GM21825 (cell line): ENCODE data around the gene KLRK1.
"Not testable (repeated sequence)": the region's sequence is repeated elsewhere in the genome, so short reads cannot be mapped to it uniquely, and the experiment has no call there.

ENCODE experiments used
- ATAC-seq: cut with Tn5 transposase; IDR thresholded peaks from one replicate; pipeline ENCODE4 v1.9.1; 2021; ENCODE audit warnings: mild to moderate bottlenecking, moderate library complexity; ENCODE audit not compliant: unreplicated experiment

KLRK1 gene

DNA sequence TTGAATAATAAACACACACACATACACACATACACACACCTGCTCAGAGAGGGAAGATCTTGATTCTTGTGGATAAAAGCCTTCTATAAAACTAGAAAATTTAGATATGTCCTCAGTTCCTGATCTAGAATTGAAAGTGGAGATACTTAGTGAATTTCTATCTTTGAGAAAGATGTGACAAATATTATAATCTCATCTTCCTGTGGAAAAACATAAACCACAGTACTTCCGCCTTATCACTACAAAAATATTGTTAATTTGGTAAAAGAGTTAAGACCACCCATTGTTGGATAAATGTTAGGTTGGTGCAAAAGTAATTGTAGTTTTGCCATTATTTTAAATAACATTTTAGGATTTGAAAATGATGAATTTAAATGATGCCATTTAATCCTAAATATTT, at the start of gene KLRK1:
KLRK1 (minus strand) TSS at position 138 of the 400 bp plus-strand sequence. CDS start 1,231 bp downstream, outside the sequence.
- ATAC-seq = no peak

DNA sequence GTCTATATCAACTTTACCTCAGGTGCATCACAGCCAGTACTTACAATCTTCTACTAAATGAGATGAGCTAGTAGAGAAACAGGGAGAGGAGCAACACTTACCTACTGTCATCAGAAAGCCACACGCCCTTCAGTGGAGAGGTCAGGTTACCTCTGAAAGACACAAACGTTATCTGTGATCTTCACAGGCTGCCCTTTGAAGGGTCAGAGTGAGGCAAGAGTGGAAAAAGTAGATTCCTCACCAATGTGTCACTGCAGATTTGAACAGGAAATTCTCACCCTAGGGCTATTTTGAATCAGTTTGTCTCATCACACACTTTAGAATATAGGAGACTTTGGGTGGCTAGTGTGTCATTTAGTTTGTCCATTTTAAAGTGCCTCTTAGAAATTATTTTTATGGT, 47.8 kb upstream of the KLRK1 start:
- not testable (repeated sequence) for ATAC-seq

DNA sequence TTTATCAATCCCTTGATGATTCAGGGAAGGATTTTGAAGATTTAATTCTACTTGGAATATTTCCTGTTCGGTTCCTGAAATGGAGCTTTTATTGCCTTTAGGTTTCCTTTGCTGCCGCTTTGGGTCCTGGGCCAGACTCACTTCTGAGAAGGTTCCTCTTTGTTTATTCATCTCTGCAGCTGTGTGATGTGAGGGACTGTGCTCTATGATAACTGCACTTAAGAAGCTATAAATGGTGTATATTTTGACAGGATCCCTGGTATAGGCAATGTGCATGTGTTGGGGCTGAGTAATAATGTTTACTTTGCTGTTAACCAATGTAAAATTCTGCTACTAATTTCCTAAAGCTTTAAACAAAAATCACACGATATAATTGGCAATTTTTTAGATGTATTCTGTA, 46.0 kb upstream of the KLRK1 start, which contains the start of gene KLRC2:
KLRC2 (minus strand) TSS at position 195 of the 400 bp plus-strand sequence; CDS start at position 171, 24 bp downstream.
- ATAC-seq = not testable (repeated sequence)

DNA sequence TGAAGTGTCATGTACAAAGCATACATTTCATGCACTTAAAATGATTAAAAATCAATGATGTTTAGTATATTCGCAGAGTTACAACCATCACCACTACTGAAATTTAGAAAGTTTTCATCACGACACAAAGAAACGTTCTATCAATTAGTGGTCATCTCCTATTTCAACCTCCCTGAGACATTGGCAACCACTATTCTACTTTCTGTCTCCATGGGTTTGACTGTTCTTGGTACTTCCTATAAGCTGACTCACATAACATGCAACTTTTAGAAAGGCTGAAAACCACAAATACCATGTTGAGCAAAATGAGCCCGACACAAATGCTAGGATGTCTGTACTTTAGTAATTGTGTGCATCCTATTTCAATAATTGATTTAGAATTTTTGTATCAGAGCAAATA, 40.8 kb upstream of the KLRK1 start:
- ATAC-seq = not testable (repeated sequence)

DNA sequence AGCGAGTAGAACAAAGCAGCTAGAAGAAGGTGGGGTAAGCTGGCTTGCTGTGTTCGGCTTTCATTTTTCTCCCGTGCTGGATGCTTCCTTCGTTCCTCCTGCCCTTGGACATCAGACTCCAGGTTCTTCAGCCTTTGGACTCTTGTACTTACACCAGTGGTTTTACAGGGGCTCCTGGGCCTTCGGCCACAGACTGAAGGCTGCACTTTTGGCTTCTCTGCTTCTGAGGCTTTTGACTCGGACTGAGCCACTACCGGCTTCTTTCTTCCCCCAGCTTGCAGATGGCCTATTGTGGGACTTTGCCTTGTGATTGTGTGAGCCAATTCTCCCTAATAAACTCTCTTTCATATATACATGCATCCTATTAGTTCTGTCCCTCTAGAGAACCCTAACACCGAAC, 36.1 kb upstream of the KLRK1 start:
- not testable (repeated sequence) for ATAC-seq

DNA sequence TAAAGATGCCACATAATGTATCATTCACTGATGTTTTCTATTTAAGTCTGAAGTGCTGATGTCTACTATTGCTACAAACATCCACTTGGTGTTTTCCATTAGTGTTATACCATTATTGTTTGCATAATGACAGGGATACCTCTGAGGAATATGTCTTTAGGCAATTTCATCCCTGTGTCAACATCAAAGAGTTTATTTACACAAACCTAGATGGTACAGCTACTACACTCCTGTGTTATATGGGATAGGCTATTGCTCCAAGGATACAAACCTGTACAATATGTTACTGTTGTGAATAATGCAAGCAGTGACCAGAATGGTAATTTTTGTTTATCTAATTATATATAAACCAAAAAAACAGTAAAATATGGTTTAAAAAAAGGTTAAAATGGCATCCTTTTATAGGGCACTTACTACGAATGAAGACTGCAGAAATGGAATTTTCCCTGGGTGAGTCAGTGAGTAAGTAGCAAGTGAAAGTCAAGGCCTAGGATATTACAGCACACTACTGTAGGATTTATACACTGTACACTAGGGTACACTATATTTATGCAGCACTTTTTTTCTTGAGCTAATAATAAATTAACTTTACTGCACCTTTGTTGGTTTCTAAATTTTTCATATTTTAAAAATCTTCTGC, 34.5 kb upstream of the KLRK1 start:
- not testable (repeated sequence) for ATAC-seq

DNA sequence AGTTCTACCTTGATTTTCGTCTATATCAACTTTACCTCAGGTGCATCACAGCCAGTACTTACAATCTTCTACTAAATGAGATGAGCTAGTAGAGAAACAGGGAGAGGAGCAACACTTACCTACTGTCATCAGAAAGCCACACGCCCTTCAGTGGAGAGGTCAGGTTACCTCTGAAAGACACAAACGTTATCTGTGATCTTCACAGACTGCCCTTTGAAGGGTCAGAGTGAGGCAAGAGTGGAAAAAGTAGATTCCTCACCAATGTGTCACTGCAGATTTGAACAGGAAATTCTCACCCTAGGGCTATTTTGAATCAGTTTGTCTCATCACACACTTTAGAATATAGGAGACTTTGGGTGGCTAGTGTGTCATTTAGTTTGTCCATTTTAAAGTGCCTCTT, 32.3 kb upstream of the KLRK1 start:
- not testable (repeated sequence) for ATAC-seq

DNA sequence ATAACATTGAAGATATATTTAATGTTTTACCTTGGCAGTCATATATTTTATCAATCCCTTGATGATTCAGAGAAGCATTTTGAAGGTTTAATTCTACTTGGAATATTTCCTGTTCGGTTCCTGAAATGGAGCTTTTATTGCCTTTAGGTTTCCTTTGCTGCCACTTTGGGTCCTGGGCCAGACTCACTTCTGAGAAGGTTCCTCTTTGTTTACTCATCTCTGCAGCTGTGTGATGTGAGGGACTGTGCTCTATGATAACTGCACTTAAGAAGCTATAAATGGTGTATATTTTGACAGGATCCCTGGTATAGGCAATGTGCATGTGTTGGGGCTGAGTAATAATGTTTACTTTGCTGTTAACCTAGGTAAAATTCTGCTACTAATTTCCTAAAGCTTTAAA, 30.5 kb upstream of the KLRK1 start, which contains the start of gene KLRC3:
KLRC3 (minus strand) TSS at position 262 of the 400 bp plus-strand sequence; CDS start at position 217, 45 bp downstream.
- ATAC-seq = not testable (repeated sequence)

DNA sequence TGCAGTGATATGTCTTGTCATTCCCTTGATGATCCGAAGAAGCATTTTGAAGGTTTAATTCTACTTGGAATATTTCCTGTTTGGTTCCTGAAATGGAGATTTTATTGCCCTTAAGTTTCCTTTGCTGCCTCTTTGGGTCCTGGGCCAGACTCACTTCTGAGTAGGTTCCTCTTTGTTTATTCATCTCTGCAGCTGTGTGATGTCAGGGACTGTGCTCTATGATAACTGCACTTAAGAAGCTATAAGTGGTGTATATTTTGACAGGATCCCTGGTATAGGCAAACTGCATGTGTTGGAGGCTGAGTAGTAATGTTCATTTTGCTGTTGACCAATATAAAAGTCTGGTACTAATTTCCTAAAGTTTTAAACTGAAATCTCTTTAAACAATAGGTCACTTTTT, 19.6 kb upstream of the KLRK1 start, which contains the start of gene KLRC4:
KLRC4 (minus strand) TSS at position 366 of the 400 bp plus-strand sequence; CDS start at position 184, 182 bp downstream.
- ATAC-seq = no peak

DNA sequence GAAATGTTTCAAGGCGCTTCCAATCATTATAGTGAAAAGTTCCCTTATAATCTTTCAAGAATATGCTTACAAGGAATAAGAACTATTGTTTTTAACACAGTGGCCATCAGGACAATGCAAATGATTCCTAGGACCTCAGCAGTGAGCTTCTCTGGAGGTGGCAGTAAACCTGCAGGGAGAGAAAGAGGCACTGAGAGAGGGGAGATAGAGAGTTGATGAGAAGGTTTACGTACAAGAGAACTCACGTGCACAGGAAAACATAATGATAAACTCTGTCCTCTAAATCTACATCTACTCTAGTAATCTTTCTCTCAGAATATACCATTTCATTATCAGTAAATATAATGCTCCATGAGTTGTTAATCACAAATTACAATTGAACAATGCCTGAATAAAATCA, 19.0 kb upstream of the KLRK1 start:
- no peak for ATAC-seq

DNA sequence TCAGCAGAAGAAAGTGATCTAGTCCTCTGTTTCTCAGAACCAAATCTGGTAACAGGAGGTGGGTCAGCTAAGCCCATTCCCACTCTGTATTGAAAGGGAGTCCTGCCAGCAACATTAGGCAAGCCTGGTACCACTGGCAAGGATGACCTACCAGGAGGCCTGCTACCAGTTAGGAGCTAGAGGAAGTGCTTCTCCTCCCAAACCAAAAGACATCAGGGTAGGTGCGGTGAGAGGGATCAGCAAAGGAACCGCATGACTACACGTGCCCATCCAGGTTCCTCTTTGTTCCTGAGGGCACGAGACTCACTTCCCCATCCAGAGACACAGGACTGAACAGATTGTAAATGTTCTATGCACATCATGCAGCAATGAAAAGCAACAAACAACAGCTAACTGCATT, 16.9 kb upstream of the KLRK1 start:
- no peak for ATAC-seq

DNA sequence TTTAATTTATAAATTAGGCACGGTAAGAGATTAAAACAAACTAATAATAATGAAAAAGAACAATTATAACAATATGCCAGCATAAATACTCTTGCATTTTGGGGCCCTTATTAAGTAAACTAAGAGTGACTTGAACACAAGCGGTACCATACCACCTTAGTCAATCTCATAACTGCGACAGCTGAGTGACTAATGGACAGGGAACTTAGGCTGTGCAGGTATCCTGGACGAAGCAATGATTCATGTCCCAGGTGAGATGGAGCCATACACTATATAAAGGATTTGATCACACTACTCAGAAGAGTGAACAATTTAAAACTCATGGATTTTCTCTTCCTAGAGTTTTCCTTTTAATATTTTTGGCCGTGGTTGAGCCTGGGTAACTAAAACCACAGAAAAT, 15.5 kb upstream of the KLRK1 start:
- ATAC-seq = no peak

DNA sequence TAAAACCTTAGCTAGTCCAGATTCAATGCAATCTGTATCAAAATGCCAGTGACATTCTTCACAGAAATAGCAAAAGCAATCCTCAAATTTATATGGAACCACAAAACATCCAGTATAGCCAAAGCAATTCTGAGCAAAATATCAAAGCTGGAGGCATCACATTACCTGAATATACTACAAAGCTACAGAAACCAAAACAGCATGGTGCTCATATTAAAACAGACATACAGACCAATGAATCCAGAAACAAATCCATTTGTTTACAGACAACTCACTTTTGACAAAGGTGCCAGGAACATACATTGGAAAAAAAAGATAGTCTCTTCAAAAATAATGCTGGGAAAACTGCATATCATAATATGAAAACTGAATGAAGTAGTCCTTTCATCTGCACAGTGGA, 15.0 kb upstream of the KLRK1 start:
- ATAC-seq = no peak

DNA sequence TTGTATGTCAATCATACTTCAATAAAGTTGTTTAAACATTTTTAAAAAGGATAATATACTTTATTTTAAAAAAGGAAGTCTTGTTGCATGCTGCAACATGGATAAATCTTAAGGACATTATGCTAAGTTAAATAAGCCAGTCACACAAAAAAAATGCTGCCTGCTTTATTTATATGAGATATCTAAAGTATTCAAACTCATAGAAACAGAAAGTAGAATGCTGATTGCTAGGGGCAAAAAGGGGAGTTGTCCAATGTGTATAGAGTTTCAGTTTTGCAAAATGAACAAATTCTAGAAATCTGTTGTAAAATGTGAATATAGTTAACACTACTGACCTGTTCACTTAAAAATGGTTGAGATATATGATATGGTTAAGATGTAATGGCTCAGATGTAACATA, 11.0 kb upstream of the KLRK1 start:
- ATAC-seq = no peak

DNA sequence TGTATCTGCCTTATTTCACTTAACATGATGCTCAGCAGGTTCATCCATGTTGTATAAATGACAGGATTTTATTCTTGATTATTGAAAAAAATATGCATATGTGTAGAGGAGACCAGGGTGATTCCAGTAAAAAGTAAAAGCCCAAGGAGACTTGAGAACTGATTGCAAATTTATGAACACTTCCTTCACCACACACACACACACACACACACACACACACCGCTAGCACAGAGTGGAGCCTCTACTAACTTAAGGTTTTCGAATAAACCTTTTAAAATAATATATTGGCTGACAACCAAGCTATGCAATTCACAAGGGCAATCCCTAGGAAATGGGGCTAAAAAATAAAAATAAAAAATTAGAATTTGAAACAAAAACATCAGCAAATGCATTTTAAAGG, 8.3 kb upstream of the KLRK1 start:
- no peak for ATAC-seq

DNA sequence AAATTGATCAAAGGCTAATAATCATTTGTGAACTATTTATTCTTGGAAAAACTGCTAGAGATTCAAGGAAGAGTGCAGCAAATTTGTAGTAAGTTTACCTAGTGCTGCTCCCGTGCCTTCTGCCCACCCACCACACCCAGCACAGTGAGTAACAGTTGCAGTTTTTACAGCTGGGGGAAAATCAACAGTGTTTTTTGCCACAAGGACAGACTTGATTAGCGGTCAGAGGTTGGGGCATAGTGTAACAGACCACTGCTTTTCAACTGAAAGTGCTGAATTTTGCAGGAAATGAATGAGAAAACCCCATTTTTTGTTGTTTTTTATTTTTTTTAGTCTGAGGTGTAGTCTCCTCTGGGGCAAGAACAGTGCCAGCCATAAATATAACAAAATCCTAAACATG, 7.5 kb upstream of the KLRK1 start:
- no peak for ATAC-seq

DNA sequence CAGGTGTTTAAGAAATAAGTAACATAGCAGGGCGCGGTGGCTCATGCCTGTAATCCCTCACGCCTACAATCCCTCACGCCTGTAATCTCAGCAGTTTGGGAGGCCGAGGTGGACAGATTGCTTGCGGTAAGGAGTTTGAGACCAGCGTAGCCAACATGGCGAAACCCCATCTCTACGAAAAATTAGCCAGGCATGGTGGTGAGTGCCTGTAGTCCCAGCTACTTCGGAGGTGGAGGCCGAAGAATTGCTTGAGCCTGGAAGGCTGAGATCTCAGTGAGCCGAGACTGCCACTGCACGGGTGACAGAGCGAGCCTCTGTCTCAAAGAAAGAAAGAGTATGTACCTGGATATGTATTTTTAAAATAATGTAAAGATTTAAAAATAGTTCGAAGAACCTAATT, 6.3 kb upstream of the KLRK1 start:
- not testable (repeated sequence) for ATAC-seq

DNA sequence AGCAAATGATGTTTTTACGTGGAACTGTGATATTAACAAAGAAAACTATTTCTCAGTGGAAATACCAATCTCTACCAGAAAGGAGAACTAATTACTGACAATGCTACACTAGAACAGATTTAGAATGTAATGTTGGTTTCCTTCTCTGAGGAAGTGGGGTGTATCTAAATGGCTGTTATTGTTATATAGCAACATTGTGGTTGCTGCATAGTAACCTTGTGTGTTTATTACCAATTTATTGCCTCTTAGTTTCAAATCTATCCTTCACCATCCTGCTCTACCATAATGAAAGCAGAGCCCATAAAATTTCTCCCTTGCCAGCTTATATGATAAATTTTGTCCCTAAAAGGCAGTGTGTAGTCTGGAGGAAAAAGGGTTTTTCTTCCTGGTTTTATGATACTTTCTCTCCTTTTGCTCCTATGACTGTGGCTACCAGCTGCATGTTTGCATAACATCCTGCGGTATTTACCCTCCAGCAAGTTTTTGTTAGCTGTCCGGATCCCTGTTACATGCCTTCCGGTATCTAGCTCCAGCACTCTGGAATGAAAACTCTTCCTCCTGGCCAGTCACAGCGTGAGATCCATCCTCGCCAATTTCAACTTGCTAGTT, 5.7 kb upstream of the KLRK1 start:
- peak; percentile 83 for ATAC-seq

DNA sequence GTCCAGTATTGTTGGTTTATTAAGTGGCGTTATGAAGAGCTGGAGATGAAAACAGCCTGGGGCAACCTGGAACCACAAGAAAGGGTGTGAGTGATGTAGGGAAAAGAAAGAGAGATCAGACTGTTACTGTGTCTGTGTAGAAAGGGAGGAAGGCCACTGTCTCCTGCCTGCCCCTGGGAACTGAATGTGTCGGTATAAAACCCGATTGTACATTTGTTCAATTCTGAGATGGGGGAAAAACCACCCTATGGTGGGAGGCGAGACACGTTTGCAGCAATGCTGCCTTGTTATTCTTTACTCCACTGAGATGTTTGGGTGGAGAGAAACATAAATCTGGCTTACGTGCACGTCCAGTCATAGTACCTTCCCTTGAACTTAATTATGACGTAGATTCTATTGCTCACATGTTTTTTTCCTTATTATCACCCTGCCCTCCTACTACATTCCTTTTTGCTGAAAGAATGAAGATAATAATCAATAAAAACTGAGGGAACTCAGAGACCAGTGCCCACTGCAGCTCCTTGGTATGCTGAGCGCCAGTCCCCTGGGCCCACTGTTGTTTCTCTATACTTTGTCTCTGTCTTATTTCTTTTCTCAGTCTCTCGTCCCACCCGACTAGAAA, 4.8 kb upstream of the KLRK1 start:
- ATAC-seq = not testable (repeated sequence)

DNA sequence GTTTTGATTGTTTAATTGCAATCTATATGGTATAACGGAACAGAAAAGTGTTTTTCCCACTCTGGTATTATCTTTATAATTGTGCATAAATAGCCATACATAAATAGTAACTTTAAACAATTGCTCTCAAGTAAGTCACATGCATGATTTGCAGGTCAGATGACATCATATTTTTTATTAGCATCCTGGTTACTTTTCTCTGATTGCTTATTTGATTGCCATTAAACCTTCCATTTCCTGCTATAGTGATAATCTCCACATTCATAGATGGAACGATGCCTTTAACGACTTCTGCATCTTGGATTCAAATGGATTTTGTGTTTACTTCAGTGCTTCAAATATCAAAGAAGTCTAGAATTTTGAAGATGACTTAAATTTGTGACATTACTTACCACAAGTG, 3.5 kb upstream of the KLRK1 start:
- no peak for ATAC-seq

DNA sequence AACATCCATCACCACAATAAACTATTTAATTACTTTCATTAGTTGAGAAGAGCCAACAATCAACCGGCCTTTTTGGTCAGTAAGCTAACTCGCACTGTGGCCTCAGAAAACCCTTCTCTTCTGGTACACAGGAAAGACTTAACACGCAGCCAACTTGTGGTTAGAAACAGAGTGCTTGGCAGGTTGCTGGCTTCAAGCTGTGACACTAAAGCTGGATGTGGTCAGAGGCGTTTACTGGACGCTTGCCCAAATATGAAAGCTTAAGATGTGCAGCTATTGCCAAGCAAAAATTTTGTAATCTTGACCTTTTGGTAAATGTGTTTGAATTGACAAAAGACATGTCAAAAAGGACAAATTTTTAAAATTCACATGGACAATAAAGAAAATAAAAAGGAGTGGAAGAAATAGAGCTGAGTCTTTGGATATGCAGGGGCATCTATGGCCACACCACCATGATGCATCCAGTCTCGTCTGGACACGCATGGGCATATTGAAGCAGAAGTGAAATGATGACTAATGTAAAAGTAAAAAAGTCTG, 2.6 kb upstream of the KLRK1 start:
- peak; percentile 51 for ATAC-seq

DNA sequence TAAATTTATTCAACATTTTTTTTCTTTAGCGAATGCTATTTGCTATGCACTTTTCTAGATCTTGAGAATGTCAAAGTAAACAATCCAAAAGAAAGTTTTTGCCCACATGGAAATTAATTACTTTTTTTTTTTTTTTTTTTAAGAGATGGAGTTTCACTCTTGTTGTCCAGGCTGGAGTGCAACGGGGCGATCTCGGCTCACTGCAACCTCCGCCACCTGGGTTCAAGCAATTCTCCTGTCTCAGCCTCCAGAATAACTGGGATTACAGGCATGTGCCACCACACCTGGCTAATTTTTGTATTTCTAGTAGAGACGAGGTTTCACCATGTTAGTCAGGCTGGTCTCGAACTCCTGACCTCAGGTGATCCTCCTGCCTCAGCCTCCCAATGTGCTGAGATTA, 1.1 kb upstream of the KLRK1 start:
- not testable (repeated sequence) for ATAC-seq
